Cardiac muscle cell (in vitro differentiated cells and primary cell): ENCODE data around the gene LPAR6. TPM values are rescaled to one million over a fixed set of nuclear protein-coding genes. Genes with fewer than 3 reads are reported as not detected.

Source experiments
- DNase-seq, 2 donors: peaks; one replicate each; pipeline versions ENCODE4 v3.0.0 to v3.0.0-alpha.2; 2010 to 2017; ENCODE audit warnings: low read depth in 1 of 2, low spot score in 1 of 2
- H3K27ac ChIP-seq: fragments of 200-600 bp; sonication (generic); 2 replicates; pipeline ENCODE4 v1.5.1; 2016
- H3K27me3 ChIP-seq: fragments of 200-600 bp; sonication (generic); 2 replicates; pipeline ENCODE4 v1.6.0; 2016; ENCODE audit warnings: control low read depth
- H3K36me3 ChIP-seq: fragments of 200-600 bp; sonication (generic); 2 replicates; pipeline ENCODE4 v1.5.1; 2016; ENCODE audit warnings: control low read depth
- H3K4me1 ChIP-seq: fragments of 200-600 bp; sonication (generic); 2 replicates; pipeline ENCODE4 v1.8.1; 2017; ENCODE audit warnings: low read depth, mild to moderate bottlenecking, mixed run types
- H3K4me3 ChIP-seq: fragments of 200-600 bp; sonication (generic); 2 replicates; pipeline ENCODE4 v1.5.1; 2016; ENCODE audit warnings: mild to moderate bottlenecking
- H3K9me3 ChIP-seq: fragments of 200-600 bp; sonication (generic); 2 replicates; pipeline ENCODE4 v1.5.1; 2017; ENCODE audit warnings: low read depth, mild to moderate bottlenecking, control low read depth
- polyA plus RNA-seq: library from polyadenylated mRNA; unstranded; fragments of >200 nt; fragmentation: Nextera tagmentation; extraction: Ambion mirVana; gene quantifications from 2 replicates; pipeline ENCODE4 v1.2.1, GENCODE V29; 2016
- total RNA-seq: library from RNA; depleted of rRNA; stranded (reverse); fragments of >200 nt; gene quantifications from 2 replicates; pipeline ENCODE4 v1.2.3, GENCODE V29; 2016
- TF ChIP-seq, protein P1 (sequence below): IDR thresholded peaks from 2 replicates; pipeline ENCODE4 v1.5.1; 2012; ENCODE audit warnings: low read depth, mild to moderate bottlenecking, low read length

LPAR6 gene
- total and polyA plus RNA-seq, 2 experiments from 2014 or later = 0.45 to 1.5 TPM

- no peak overlapping the region for H3K27ac ChIP-seq
- DNase-seq = no peak
- H3K4me3 ChIP-seq = no peak overlapping the region
- no peaks in the 10 kb centered on the region for H3K27me3 ChIP-seq
- TF ChIP-seq, protein P1, sequence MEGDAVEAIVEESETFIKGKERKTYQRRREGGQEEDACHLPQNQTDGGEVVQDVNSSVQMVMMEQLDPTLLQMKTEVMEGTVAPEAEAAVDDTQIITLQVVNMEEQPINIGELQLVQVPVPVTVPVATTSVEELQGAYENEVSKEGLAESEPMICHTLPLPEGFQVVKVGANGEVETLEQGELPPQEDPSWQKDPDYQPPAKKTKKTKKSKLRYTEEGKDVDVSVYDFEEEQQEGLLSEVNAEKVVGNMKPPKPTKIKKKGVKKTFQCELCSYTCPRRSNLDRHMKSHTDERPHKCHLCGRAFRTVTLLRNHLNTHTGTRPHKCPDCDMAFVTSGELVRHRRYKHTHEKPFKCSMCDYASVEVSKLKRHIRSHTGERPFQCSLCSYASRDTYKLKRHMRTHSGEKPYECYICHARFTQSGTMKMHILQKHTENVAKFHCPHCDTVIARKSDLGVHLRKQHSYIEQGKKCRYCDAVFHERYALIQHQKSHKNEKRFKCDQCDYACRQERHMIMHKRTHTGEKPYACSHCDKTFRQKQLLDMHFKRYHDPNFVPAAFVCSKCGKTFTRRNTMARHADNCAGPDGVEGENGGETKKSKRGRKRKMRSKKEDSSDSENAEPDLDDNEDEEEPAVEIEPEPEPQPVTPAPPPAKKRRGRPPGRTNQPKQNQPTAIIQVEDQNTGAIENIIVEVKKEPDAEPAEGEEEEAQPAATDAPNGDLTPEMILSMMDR = no peak
- H3K36me3 ChIP-seq = no peaks in the 10 kb centered on the region
- H3K4me1 ChIP-seq = no peaks in the 10 kb centered on the region
- H3K9me3 ChIP-seq = no peaks in the 10 kb centered on the region
Observed at GRCh38 chr13:48398450-48399095, 14.3 kb downstream of the LPAR6 start.

GRCh38 chr13:48397744-48398143 is 15.2 kb downstream of the LPAR6 start:
- Histone ChIP-seq H3K27ac (no peak overlapping the region), H3K4me1 (no peaks in the 10 kb centered on the region), H3K4me3 (no peak overlapping the region), H3K9me3 (no peaks in the 10 kb centered on the region), H3K27me3 (no peaks in the 10 kb centered on the region), H3K36me3 (no peaks in the 10 kb centered on the region)
- TF ChIP-seq, protein P1 = no peak
- no peak for DNase-seq

- Histone ChIP-seq H3K27me3 (no peaks in the 10 kb centered on the region), H3K4me1 (no peaks in the 10 kb centered on the region), H3K4me3 (no peak overlapping the region), H3K9me3 (no peaks in the 10 kb centered on the region), H3K36me3 (no peaks in the 10 kb centered on the region), H3K27ac (no peak overlapping the region)
- no peak for DNase-seq
- TF ChIP-seq, protein P1 = no peak
Observed at GRCh38 chr13:48393698-48394085, 19.2 kb downstream of the LPAR6 start.

DNA sequence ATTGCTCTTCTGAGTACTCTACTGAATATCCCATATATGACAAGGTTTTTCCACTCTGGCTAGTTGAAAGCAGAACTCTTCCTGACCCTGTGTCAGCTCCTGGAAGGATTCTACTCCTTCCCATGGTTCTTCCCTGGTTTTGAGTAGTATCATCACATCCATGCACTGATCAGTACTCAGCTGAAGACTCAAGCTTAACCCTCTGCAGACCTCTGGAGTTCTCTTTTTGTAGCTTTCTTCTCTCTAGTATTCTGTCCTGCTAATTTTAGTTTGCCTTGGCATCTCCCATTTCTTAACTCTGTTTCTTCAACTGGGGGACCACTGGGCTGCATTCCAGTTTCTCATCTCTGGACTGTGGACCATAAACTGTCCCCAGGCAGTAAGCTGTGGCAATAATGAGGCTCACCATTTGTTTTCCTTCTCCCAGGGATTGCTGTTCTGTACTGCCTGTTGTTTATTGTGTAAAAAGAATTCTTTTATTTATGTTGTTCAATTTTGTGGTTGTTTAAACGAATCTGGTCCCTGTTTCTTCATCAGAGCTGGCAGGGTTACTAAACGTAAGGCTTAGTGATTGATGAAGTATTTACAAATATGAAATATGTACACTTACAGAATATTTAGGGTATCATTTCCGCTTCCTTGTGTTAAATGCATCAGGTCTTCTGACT is 19.7 kb downstream of the LPAR6 start:
- TF ChIP-seq, protein P1 = no peak

GRCh38 chr13:48391257-48391656 is 21.7 kb downstream of the LPAR6 start:
- no peak overlapping the region for H3K4me3 ChIP-seq
- DNase-seq = no peak

More for the DNA sequence above, 19.7 kb downstream of the LPAR6 start:
- Histone ChIP-seq H3K27me3 (no peaks in the 10 kb centered on the region), H3K9me3 (no peaks in the 10 kb centered on the region), H3K27ac (no peak overlapping the region), H3K4me1 (no peaks in the 10 kb centered on the region), H3K4me3 (no peak overlapping the region), H3K36me3 (no peaks in the 10 kb centered on the region)
- DNase-seq = no peak

More at GRCh38 chr13:48391257-48391656, 21.7 kb downstream of the LPAR6 start:
- Histone ChIP-seq H3K27me3 (no peaks in the 10 kb centered on the region), H3K9me3 (no peaks in the 10 kb centered on the region), H3K4me1 (no peaks in the 10 kb centered on the region), H3K36me3 (no peaks in the 10 kb centered on the region), H3K27ac (no peak overlapping the region)
- TF ChIP-seq, protein P1 = no peak
